Neural crest cell (in vitro differentiated cells): ENCODE measurements around the gene ARHGAP21. TPM values are rescaled to one million over a fixed set of nuclear protein-coding genes. Genes with fewer than 3 reads are reported as not detected.
"Not testable (repeated sequence)": the region's sequence is repeated elsewhere in the genome, so short reads cannot be mapped to it uniquely, and the experiment has no call there.

Experiments
- DNase-seq: peaks from one replicate; pipeline ENCODE4 v3.0.0; 2021; ENCODE audit warnings: low read depth, mixed read lengths, low spot score
- H3K27ac Mint-ChIP-seq: one replicate; pipeline ENCODE4 v1.8.0; 2021; ENCODE audit warnings: mild to moderate bottlenecking, mixed read lengths; ENCODE audit not compliant: unreplicated experiment
- H3K27me3 Mint-ChIP-seq: 2 replicates; pipeline ENCODE4 v1.8.0; 2021; ENCODE audit warnings: low read depth, mild to moderate bottlenecking, mixed read lengths
- H3K36me3 Mint-ChIP-seq: 2 replicates; pipeline ENCODE4 v1.8.0; 2021; ENCODE audit warnings: low read depth, mild to moderate bottlenecking, mixed read lengths
- H3K4me1 Mint-ChIP-seq: 2 replicates; pipeline ENCODE4 v1.8.0; 2021; ENCODE audit warnings: mixed read lengths
- H3K4me3 Mint-ChIP-seq: one replicate; pipeline ENCODE4 v1.8.0; 2021; ENCODE audit warnings: mild to moderate bottlenecking, mixed read lengths
- H3K9me3 Mint-ChIP-seq: 2 replicates; pipeline ENCODE4 v1.8.0; 2021; ENCODE audit warnings: mixed read lengths
- total RNA-seq: library from RNA; stranded (reverse); gene quantifications from 2 replicates; pipeline ENCODE4 v1.2.1, GENCODE V29; 2021
- TF ChIP-seq, protein P1 (sequence below): fragments of 200-600 bp; sonication (generic); conservative IDR thresholded peaks from 2 replicates; pipeline ENCODE4 v1.5.0; 2021; ENCODE audit warnings: antibody characterized with exemption, mild to moderate bottlenecking

Gene ARHGAP21
- total RNA-seq, 1 donor from 2014 or later = 108 TPM

- H3K36me3 Mint-ChIP-seq = peaks cover 2% of the 10 kb centered on the region
- peaks cover 6% of the 10 kb centered on the region for H3K4me1 Mint-ChIP-seq
- no peaks in the 10 kb centered on the region for H3K9me3 Mint-ChIP-seq
- TF ChIP-seq, protein P1, sequence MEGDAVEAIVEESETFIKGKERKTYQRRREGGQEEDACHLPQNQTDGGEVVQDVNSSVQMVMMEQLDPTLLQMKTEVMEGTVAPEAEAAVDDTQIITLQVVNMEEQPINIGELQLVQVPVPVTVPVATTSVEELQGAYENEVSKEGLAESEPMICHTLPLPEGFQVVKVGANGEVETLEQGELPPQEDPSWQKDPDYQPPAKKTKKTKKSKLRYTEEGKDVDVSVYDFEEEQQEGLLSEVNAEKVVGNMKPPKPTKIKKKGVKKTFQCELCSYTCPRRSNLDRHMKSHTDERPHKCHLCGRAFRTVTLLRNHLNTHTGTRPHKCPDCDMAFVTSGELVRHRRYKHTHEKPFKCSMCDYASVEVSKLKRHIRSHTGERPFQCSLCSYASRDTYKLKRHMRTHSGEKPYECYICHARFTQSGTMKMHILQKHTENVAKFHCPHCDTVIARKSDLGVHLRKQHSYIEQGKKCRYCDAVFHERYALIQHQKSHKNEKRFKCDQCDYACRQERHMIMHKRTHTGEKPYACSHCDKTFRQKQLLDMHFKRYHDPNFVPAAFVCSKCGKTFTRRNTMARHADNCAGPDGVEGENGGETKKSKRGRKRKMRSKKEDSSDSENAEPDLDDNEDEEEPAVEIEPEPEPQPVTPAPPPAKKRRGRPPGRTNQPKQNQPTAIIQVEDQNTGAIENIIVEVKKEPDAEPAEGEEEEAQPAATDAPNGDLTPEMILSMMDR = no peak
- no peak overlapping the region for H3K27ac Mint-ChIP-seq
- H3K27me3 Mint-ChIP-seq = no peaks in the 10 kb centered on the region
- DNase-seq = no peak
- H3K4me3 Mint-ChIP-seq = no peak overlapping the region
Measured at GRCh38 chr10:24622781-24623301, 100.8 kb downstream of the ARHGAP21 start.

- not testable (repeated sequence) for H3K4me3 Mint-ChIP-seq, DNase-seq, H3K36me3 Mint-ChIP-seq, H3K27me3 Mint-ChIP-seq, H3K9me3 Mint-ChIP-seq, H3K4me1 Mint-ChIP-seq
- H3K27ac Mint-ChIP-seq = peak overlapping the region; percentile 37
Measured at GRCh38 chr10:24621035-24621795, 102.5 kb downstream of the ARHGAP21 start.

DNA sequence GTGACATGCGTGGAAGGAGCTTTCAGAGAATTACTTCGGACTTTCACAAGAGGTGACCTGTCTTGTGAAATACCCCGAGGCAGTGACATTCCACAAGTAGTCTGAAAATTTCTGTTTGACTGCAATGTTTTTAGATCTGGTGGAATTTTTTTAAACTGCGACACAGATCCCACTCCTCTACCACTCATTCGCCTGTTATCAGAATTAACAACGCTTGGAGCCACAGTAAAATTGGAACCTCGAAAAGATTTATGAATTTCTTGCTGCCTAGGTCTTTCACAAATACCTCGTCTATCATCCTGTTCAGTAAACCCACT is 103.7 kb downstream of the ARHGAP21 start:
- not testable (repeated sequence) for H3K4me1 Mint-ChIP-seq, H3K27me3 Mint-ChIP-seq, H3K36me3 Mint-ChIP-seq, H3K4me3 Mint-ChIP-seq, H3K27ac Mint-ChIP-seq, DNase-seq, H3K9me3 Mint-ChIP-seq

GRCh38 chr10:24619291-24619993 is 104.2 kb downstream of the ARHGAP21 start:
- not testable (repeated sequence) for H3K4me3 Mint-ChIP-seq, H3K27ac Mint-ChIP-seq, H3K27me3 Mint-ChIP-seq, H3K9me3 Mint-ChIP-seq, H3K36me3 Mint-ChIP-seq, H3K4me1 Mint-ChIP-seq, DNase-seq

- Mint-ChIP-seq H3K27me3 (no peaks in the 10 kb centered on the region), H3K9me3 (no peaks in the 10 kb centered on the region), H3K4me3 (no peak overlapping the region), H3K27ac (no peak overlapping the region), H3K36me3 (peaks cover 12% of the 10 kb centered on the region), H3K4me1 (peaks cover 6% of the 10 kb centered on the region)
- no peak for DNase-seq
- TF ChIP-seq, protein P1 = no peak
Measured at GRCh38 chr10:24618401-24618800, 105.3 kb downstream of the ARHGAP21 start.

DNA sequence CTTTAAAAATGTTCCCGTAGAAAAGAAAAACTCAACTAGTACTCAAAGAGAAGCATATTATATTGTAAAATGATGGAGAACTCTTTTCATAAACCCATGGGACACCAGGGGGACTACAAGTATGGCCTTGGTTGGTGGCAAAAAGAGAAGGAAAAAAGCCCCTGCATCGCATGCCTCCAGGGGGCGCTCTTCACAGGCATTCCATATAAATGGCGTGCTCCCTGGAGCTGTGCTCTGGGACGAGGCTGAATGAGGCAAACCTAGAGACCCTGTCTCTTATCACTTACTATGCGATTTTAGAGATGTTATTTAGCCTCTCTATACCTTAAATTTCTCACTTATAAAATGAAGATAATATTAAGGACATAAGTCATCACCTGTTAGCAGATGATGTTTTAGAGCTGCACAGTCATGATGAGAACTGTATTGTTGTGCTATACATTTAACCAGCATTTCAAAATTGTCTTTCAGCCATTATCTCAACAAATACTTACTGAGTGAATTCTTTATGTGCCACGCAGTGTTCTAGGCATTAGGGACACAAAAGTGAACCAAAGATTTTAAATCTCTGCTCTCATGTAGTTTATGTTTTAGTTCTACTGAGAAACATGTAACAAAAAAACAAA is 105.8 kb downstream of the ARHGAP21 start:
- H3K36me3 Mint-ChIP-seq = peaks cover 12% of the 10 kb centered on the region
- peak; percentile 58 for DNase-seq
- no peaks in the 10 kb centered on the region for H3K9me3 Mint-ChIP-seq
- TF ChIP-seq, protein P1 = peak; percentile 92
- H3K27me3 Mint-ChIP-seq = no peaks in the 10 kb centered on the region
- H3K4me1 Mint-ChIP-seq = peaks cover 3% of the 10 kb centered on the region
- no peak overlapping the region for H3K4me3 Mint-ChIP-seq
- H3K27ac Mint-ChIP-seq = no peak overlapping the region
